ENCODE measurements around the gene KCNA4.

GRCh38 chr11:30062103-30062502, 45.3 kb upstream of the KCNA4 start:
- TF ChIP-seq EZH2 (optimal IDR thresholded peaks at IDR 0.05; ENCODE audit: low read depth, low read length), result no peak
- no peak for TF ChIP-seq CTCF (IDR thresholded peaks at IDR 0.05; ENCODE audit: low read length)
- no peak for TF ChIP-seq EZH2phosphoT487 (IDR thresholded peaks at IDR 0.05; ENCODE audit: low read length)

Measured in MM.1S (cell line).